K562 (cell line): ENCODE measurements around the gene RCN2. TPM values are rescaled to one million over a fixed set of nuclear protein-coding genes. Genes with fewer than 3 reads are reported as not detected.

ENCODE experiments used
- ATAC-seq: fragments of 200-7000 bp; cut with Tn5 transposase; 3 replicates; pipeline ENCODE4 v1.9.1; 2020; ENCODE audit warnings: moderate library complexity
- BruUV-seq: library from RNA; stranded (reverse); fragments of 400-500 nt; replicated peaks from 2 replicates; lab custom pipeline; 2021; lab: Mats Ljungman, UMichigan
- CTCF ChIA-PET: fragments of 300-600 bp; formaldehyde crosslinking; extraction: SDS; loops from one replicate; lab custom pipeline; 2021; ENCODE audit warnings: low intra/inter-chr PET ratio; lab: Yijun Ruan, JAX
- POLR2A ChIA-PET: fragments of 300-600, 350-650 bp; sonication (Branson Sonifier 250); formaldehyde crosslinking; extraction: SDS; loops from one replicate; lab custom pipeline; 2021; ENCODE audit warnings: antibody characterized with exemption, inconsistent platforms; lab: Yijun Ruan, JAX
- DNase-seq, 4 experiments: peaks; one replicate each; pipeline versions ENCODE4 v3.0.0 to v3.0.0-alpha.2; 2011 to 2018; ENCODE audit warnings: low spot score in 3 of 4, mixed read lengths in 3 of 4; ENCODE audit errors: extremely low read depth in 1 of 4
- FAIRE-seq: peaks from 2 replicates; lab custom pipeline; 2011; peaks lifted over from hg19 to GRCh38; lab: Jason Lieb, UNC
- H2AFZ ChIP-seq: 2 replicates; pipeline ENCODE4 v1.6.0; 2011; ENCODE audit warnings: low read depth, low read length, control low read depth, inconsistent platforms
- H3K27ac ChIP-seq: fragments of 200-600 bp; 3 replicates; pipeline ENCODE4 v1.8.0; 2011; ENCODE audit warnings: low read depth, mild to moderate bottlenecking, control low read depth, inconsistent platforms, low read length, moderate library complexity, mixed read lengths; ENCODE audit errors: extremely low read depth
- H3K27me3 ChIP-seq, 2 experiments: fragments of 300-600 bp in 1 of 2; 2 replicates in 1 of 2; 3 replicates in 1 of 2; pipeline versions ENCODE4 v1.6.0 to v1.8.0; 2011; ENCODE audit warnings: inconsistent platforms in 2 of 2, low read length in 2 of 2, mild to moderate bottlenecking in 1 of 2, mixed read lengths in 1 of 2, moderate library complexity in 1 of 2; ENCODE audit not compliant: control insufficient read depth in 2 of 2, insufficient read depth in 2 of 2
- H3K36me3 ChIP-seq: fragments of 300-600 bp; 3 replicates; pipeline ENCODE4 v1.8.0; 2011; ENCODE audit warnings: mild to moderate bottlenecking, low read length, inconsistent platforms; ENCODE audit not compliant: control insufficient read depth, insufficient read depth
- H3K4me1 ChIP-seq, 2 experiments: fragments of 200-600 bp in 1 of 2; replicated peaks in 1 of 2; 2 replicates in 1 of 2; 3 replicates in 1 of 2; pipeline versions ENCODE4 v1.5.1 to v1.8.0; 2011; ENCODE audit warnings: inconsistent platforms in 2 of 2, low read length in 2 of 2, mild to moderate bottlenecking in 1 of 2, mixed read lengths in 1 of 2, moderate library complexity in 1 of 2; ENCODE audit not compliant: control insufficient read depth in 2 of 2, insufficient read depth in 2 of 2
- H3K4me2 ChIP-seq: 2 replicates; pipeline ENCODE4 v1.6.1; 2011; ENCODE audit warnings: low read length, control low read depth, inconsistent platforms, mixed read lengths; ENCODE audit not compliant: insufficient read depth
- H3K4me3 ChIP-seq: fragments of 200-600 bp; sonication (generic), shearing (Covaris generic); 2 replicates; pipeline ENCODE4 v1.5.1; 2016; ENCODE audit warnings: control low read depth, inconsistent platforms
- H3K79me2 ChIP-seq: fragments of 200-600 bp; 3 replicates; pipeline ENCODE4 v1.8.0; 2011; ENCODE audit warnings: low read length, inconsistent platforms; ENCODE audit not compliant: control insufficient read depth, insufficient read depth
- H3K9ac ChIP-seq, 2 experiments: 2 replicates each; pipeline versions ENCODE4 v1.6.0 to v1.6.1; 2011; ENCODE audit warnings: low read depth in 2 of 2, low read length in 2 of 2, control low read depth in 1 of 2, inconsistent platforms in 1 of 2, mild to moderate bottlenecking in 1 of 2, mixed read lengths in 1 of 2; ENCODE audit not compliant: insufficient read depth in 1 of 2
- H3K9me1 ChIP-seq: one replicate; pipeline ENCODE4 v1.6.0; 2011; ENCODE audit warnings: inconsistent platforms, mild to moderate bottlenecking, low read length, moderate library complexity; ENCODE audit not compliant: control insufficient read depth, insufficient read depth
- H3K9me3 ChIP-seq: replicated peaks from 2 replicates; pipeline ENCODE4 v1.5.1; 2011; ENCODE audit warnings: low read depth, low read length, inconsistent platforms; ENCODE audit not compliant: control insufficient read depth, insufficient read depth
- H4K20me1 ChIP-seq: replicated peaks from 2 replicates; pipeline ENCODE4 v1.6.1; 2011; ENCODE audit warnings: low read length, inconsistent platforms, mixed read lengths; ENCODE audit not compliant: control insufficient read depth, insufficient read depth
- FOXA3 ChIP-seq, 2 experiments: fragments of 450-650 bp in 1 of 2; sonication (generic) in 1 of 2; formaldehyde crosslinking; IDR thresholded peaks in 1 of 2; conservative IDR thresholded peaks in 1 of 2; 2 replicates each; pipeline versions ENCODE4 v1.4.0 to v1.8.0; 2020 to 2022; ENCODE audit warnings: mild to moderate bottlenecking in 2 of 2, missing genetic modification reagents in 1 of 2
- HDAC8 ChIP-seq: fragments of 450-650 bp; IDR thresholded peaks from 2 replicates; pipeline ENCODE4 v1.6.1; 2016; ENCODE audit warnings: mild to moderate bottlenecking, missing genetic modification characterization, moderate library complexity, missing compliant biosample characterization
- MXI1 ChIP-seq: IDR thresholded peaks from 2 replicates; pipeline ENCODE4 v1.6.1; 2011; ENCODE audit warnings: low read depth, mild to moderate bottlenecking, improper control_type of control experiment, low read length
- NCOA1 ChIP-seq: fragments of 450-650 bp; IDR thresholded peaks from 2 replicates; pipeline ENCODE4 v1.6.1; 2016; ENCODE audit warnings: low read depth
- RAD21 ChIP-seq, 2 experiments: fragments of 250-450 bp in 1 of 2; fragments of 450-650 bp in 1 of 2; sonication (Bioruptor Pico) in 1 of 2; formaldehyde crosslinking in 1 of 2; IDR thresholded peaks in 1 of 2; conservative IDR thresholded peaks in 1 of 2; 2 replicates each; pipeline versions ENCODE4 v1.4.0 to v1.8.0; 2020 to 2022; ENCODE audit warnings: mild to moderate bottlenecking in 2 of 2, moderate library complexity in 1 of 2
- RNF2 ChIP-seq: sonication (generic); IDR thresholded peaks from 2 replicates; pipeline ENCODE4 v1.6.1; 2016
- SMAD2 ChIP-seq: fragments of 150-350 bp; IDR thresholded peaks from 2 replicates; pipeline ENCODE4 v1.6.1; 2014; ENCODE audit warnings: low read depth, mild to moderate bottlenecking, low read length
- SMC3 ChIP-seq: conservative IDR thresholded peaks from 2 replicates; pipeline ENCODE4 v1.6.1; 2011; ENCODE audit warnings: low read depth, low read length, improper control_type of control experiment; ENCODE audit not compliant: insufficient read depth
- ZNF589 ChIP-seq: fragments of 200-800 bp; sonication (Bioruptor generic); IDR thresholded peaks from 2 replicates; pipeline ENCODE4 v1.6.1; 2016; ENCODE audit warnings: low read depth, missing genetic modification characterization, missing compliant biosample characterization
- ZNF764 ChIP-seq: fragments of 250-450 bp; sonication (Bioruptor Pico); IDR thresholded peaks from 2 replicates; pipeline ENCODE4 v1.4.0; 2020; ENCODE audit warnings: low read depth, mild to moderate bottlenecking, moderate library complexity
- WGBS: fragments of 100-300 bp; shearing (Covaris generic); methylation state at CpG from one replicate; pipeline ENCODE4 v1.1.6; 2016; ENCODE audit warnings: low coverage, mixed read lengths; ENCODE audit not compliant: insufficient coverage; ENCODE audit errors: missing lambda C conversion rate; 5-methylcytosine and 5-hydroxymethylcytosine counted together
- in situ Hi-C: fragments of 300-500 bp; cut with MboI; formaldehyde crosslinking; loops from 4 replicates; pipeline ENCODE4 v1.15.0; 2018; ENCODE audit warnings: inconsistent platforms, mixed read lengths
- intact Hi-C: fragments of 100-400 bp; cut with micrococcal nuclease; formaldehyde crosslinking; loops from 2 replicates; pipeline ENCODE4 v1.14.2; 2022
- polyA plus RNA-seq, 8 experiments: library from polyadenylated mRNA; depleted of rRNA in 4 of 8; stranded (reverse) in 5 of 8; unstranded in 3 of 8; fragments of >200 nt; fragmentation: Nextera tagmentation in 2 of 8; fragmentation: Illumina TruSeq in 1 of 8; extraction: Ambion mirVana in 2 of 8; extraction: Trizol in 1 of 8; gene quantifications; 2 replicates each; pipeline versions ENCODE4 v1.2.1 to v1.2.3, GENCODE V29; 2011 to 2014; ENCODE audit warnings: inconsistent platforms in 1 of 8, missing spikeins in 1 of 8
- total RNA-seq, 7 experiments: library from RNA; depleted of rRNA in 6 of 7; stranded (reverse); fragments of >200 nt in 6 of 7; fragmentation: Illumina TruSeq in 2 of 7; extraction: Trizol in 2 of 7; gene quantifications; 2 replicates each; pipeline versions ENCODE4 v1.2.1 to v1.2.3, GENCODE V29; 2011 to 2021; ENCODE audit warnings: low replicate concordance in 1 of 7
- TF ChIP-seq, protein P1 (sequence below): fragments of 250-450 bp; sonication (Bioruptor Pico); IDR thresholded peaks from 2 replicates; pipeline ENCODE4 v1.4.0; 2020; ENCODE audit warnings: mild to moderate bottlenecking, moderate library complexity
- TF ChIP-seq, protein P2 (sequence below), 3 experiments: fragments of 200-800 bp in 1 of 3; sonication (Bioruptor generic) in 1 of 3; sonication (generic) in 1 of 3; formaldehyde crosslinking in 1 of 3; IDR thresholded peaks; 2 replicates each; pipeline versions ENCODE4 v1.6.1 to v1.8.0; 2016 to 2022; ENCODE audit warnings: mild to moderate bottlenecking in 2 of 3, missing compliant biosample characterization in 2 of 3, missing genetic modification characterization in 2 of 3, missing genetic modification reagents in 1 of 3
- TF ChIP-seq, protein P3 (sequence below): fragments of 450-650 bp; IDR thresholded peaks from 2 replicates; pipeline ENCODE4 v1.6.1; 2018; ENCODE audit not compliant: partially characterized antibody

Gene RCN2
- total and polyA plus RNA-seq, 9 of the 15 experiments (the other 6 are each of a cell fraction or from before 2014, with no cell fraction given) = 20.9 to 63.6 (median 52.8) TPM

- no TSS peak for BruUV-seq
- CTCF ChIA-PET = no interaction called here
- H3K4me2 ChIP-seq = no peak overlapping the region
- H3K79me2 ChIP-seq = no peaks in the 10 kb centered on the region
- POLR2A ChIA-PET = interaction anchor here (0.6 to 1.1 kb wide), 2 partner anchors 9 to 1080 kb away, joined by 3 read pairs; no protein-coding TSS in a partner anchor
- H3K9ac ChIP-seq = no peak overlapping the region
- peaks cover 3 to 30% of the 10 kb centered on the region in 2 experiments; a peak in 4 of 5 replicates for H3K27me3 ChIP-seq
- no peaks in the 10 kb centered on the region; the same call in 1 of the 2 replicates for H4K20me1 ChIP-seq
- FAIRE-seq = peak; percentile 65
- H3K9me3 ChIP-seq = no peaks in the 10 kb centered on the region
- peak; percentile 82 for ATAC-seq
- WGBS = 0% methylated on average over 4 of the region's 4 CpGs
- H3K27ac ChIP-seq = no peak overlapping the region
- no peak overlapping the region for H2AFZ ChIP-seq
- in situ Hi-C loops = no loop called here
- intact Hi-C loops = loop anchor here (5.0 kb wide), 1 partner anchor 54 kb away; no protein-coding TSS in a partner anchor
- H3K4me1 ChIP-seq = peaks cover 0 to 3% of the 10 kb centered on the region in 2 experiments; a peak in 1 of 5 replicates
- no peaks in the 10 kb centered on the region for H3K36me3 ChIP-seq
- no peak overlapping the region for H3K4me3 ChIP-seq
- DNase-seq = peak; percentile 24 to 46 (median 36)
- H3K9me1 ChIP-seq = no peaks in the 10 kb centered on the region
- TF ChIP-seq SMC3 (0 out of 2 replicates have a peak, but pooled peaks have one; percentile 27), RNF2 (no peak), FOXA3 (CRISPR knock-in tag; conservative IDR thresholded peaks at IDR 0.05 in 1 of 2, IDR thresholded peaks at IDR 0.05 in 1 of 2) (no peak), SMAD2 (no peak), MXI1 (no peak), ZNF764 (CRISPR knock-in tag) (no peak), RAD21 (CRISPR knock-in tag; conservative IDR thresholded peaks at IDR 0.05 in 1 of 2, IDR thresholded peaks at IDR 0.05 in 1 of 2) (peak; percentile 17 to 68; a peak in 2 of 4 replicates), HDAC8 (tag) (no peak), NCOA1 (no peak), ZNF589 (CRISPR knock-in tag) (no peak)
- TF ChIP-seq, protein P1, sequence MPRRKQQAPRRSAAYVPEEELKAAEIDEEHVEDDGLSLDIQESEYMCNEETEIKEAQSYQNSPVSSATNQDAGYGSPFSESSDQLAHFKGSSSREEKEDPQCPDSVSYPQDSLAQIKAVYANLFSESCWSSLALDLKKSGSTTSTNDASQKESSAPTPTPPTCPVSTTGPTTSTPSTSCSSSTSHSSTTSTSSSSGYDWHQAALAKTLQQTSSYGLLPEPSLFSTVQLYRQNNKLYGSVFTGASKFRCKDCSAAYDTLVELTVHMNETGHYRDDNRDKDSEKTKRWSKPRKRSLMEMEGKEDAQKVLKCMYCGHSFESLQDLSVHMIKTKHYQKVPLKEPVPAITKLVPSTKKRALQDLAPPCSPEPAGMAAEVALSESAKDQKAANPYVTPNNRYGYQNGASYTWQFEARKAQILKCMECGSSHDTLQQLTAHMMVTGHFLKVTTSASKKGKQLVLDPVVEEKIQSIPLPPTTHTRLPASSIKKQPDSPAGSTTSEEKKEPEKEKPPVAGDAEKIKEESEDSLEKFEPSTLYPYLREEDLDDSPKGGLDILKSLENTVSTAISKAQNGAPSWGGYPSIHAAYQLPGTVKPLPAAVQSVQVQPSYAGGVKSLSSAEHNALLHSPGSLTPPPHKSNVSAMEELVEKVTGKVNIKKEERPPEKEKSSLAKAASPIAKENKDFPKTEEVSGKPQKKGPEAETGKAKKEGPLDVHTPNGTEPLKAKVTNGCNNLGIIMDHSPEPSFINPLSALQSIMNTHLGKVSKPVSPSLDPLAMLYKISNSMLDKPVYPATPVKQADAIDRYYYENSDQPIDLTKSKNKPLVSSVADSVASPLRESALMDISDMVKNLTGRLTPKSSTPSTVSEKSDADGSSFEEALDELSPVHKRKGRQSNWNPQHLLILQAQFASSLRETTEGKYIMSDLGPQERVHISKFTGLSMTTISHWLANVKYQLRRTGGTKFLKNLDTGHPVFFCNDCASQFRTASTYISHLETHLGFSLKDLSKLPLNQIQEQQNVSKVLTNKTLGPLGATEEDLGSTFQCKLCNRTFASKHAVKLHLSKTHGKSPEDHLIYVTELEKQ (CRISPR knock-in tag) = no peak
- TF ChIP-seq, protein P2, sequence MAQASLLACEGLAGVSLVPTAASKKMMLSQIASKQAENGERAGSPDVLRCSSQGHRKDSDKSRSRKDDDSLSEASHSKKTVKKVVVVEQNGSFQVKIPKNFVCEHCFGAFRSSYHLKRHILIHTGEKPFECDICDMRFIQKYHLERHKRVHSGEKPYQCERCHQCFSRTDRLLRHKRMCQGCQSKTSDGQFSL (CRISPR knock-in tag; IDR thresholded peaks at IDR 0.05) = no peak
- TF ChIP-seq, protein P2 (tag; IDR thresholded peaks at IDR 0.05) = no peak
- TF ChIP-seq, protein P3, sequence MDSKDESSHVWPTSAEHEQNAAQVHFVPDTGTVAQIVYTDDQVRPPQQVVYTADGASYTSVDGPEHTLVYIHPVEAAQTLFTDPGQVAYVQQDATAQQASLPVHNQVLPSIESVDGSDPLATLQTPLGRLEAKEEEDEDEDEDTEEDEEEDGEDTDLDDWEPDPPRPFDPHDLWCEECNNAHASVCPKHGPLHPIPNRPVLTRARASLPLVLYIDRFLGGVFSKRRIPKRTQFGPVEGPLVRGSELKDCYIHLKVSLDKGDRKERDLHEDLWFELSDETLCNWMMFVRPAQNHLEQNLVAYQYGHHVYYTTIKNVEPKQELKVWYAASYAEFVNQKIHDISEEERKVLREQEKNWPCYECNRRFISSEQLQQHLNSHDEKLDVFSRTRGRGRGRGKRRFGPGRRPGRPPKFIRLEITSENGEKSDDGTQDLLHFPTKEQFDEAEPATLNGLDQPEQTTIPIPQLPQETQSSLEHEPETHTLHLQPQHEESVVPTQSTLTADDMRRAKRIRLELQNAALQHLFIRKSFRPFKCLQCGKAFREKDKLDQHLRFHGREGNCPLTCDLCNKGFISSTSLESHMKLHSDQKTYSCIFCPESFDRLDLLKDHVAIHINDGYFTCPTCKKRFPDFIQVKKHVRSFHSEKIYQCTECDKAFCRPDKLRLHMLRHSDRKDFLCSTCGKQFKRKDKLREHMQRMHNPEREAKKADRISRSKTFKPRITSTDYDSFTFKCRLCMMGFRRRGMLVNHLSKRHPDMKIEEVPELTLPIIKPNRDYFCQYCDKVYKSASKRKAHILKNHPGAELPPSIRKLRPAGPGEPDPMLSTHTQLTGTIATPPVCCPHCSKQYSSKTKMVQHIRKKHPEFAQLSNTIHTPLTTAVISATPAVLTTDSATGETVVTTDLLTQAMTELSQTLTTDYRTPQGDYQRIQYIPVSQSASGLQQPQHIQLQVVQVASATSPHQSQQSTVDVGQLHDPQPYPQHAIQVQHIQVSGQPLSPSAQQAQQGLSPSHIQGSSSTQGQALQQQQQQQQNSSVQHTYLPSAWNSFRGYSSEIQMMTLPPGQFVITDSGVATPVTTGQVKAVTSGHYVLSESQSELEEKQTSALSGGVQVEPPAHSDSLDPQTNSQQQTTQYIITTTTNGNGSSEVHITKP = peak; percentile 68
Measured at GRCh38 chr15:76973362-76973743, 41.8 kb downstream of the RCN2 start.
